HG03565 (cell line): Measurements from ENCODE around the gene RBM28.
A peak's percentile ranks its signal among the peaks of the same experiment; 100 is the strongest.

Source experiments
- ATAC-seq: cut with Tn5 transposase; IDR thresholded peaks from one replicate; pipeline ENCODE4 v1.9.1; 2021; ENCODE audit warnings: mild to moderate bottlenecking, moderate library complexity; ENCODE audit not compliant: unreplicated experiment

The RBM28 gene

GRCh38 chr7:128351296-128352152 lies 7.8 kb upstream of the RBM28 start:
- ATAC-seq, result no peak

- no peak for ATAC-seq
Measured at GRCh38 chr7:128350708-128351295, 7.1 kb upstream of the RBM28 start.

- no peak for ATAC-seq
Measured at GRCh38 chr7:128349466-128349825, 5.7 kb upstream of the RBM28 start.

DNA sequence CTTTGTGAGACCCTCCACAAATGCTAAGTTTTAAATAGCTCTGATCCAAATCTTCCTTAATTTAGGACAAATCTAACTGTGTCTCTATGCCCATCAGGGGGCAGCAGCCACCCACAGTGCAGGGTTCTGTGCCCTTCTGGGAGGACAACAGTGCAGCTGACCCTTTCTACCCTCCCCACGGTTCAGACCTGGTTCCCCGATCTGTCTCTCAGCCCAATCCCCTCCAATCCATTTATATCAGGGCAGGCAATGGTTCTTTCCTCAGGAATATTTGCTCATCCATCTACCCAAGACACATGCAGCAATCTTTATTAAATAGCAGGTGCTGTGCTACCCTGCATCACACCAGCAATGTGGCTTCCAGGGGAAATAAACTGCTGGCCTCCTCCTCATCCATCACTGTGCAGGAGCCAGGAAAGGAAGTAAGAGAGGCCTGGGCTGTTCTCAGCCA lies 4.0 kb upstream of the RBM28 start:
- no peak for ATAC-seq

- ATAC-seq, result no peak
Measured at GRCh38 chr7:128344431-128344774, 695 bp upstream of the RBM28 start.

DNA sequence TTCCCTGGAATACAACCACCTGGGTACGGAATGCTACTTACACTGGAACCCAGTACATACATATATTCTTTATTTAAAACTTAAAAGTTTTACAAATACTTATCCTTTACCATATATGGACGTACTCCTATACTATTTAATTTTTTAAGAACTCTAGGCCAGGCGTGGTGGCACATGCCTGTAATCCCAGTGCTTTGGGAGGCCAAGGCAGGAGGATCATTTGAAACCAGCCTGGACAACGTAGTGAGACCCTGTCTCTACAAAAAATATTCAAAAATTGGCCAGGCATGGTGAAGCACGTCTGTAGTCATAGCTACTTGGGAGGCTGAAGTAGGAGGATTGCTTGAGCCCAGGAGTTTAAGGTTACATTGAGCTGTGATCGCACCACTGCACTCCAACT lies 2.0 kb downstream of the RBM28 start:
- ATAC-seq, result no peak

DNA sequence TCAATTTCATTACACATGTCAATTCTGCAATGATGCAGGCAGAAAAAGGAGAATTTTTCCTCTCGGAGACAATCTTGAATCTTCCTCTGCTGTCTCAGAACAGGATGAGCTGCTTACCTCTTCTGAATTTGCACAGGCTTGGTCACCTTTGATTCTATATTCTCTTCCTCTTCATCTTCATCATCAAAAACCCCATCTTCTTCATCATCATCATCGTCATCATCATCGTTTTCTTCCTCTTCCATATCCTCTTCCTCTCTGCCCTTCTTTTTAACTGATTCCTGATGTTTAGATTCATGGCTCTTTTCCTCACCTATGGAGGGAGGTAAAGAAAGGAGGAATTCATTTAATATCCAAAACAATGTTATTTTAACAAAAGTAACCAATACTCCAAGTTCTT lies 8.0 kb downstream of the RBM28 start:
- ATAC-seq, result no peak

DNA sequence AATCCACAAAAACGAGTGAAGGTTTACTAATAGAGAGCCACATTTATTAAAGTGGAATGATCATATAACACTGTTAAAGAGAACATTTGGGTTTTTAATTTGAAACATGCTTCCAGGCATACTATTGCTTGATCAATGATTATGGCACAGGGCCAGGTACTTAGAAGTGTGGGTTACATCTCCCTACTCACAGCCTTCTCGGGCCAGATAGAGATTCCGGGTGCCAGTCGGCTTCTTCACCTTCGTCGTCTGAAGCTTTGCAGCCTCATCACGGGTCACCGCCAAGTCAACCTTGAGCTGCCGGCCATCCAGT lies 19.4 kb downstream of the RBM28 start:
- no peak for ATAC-seq

GRCh38 chr7:128323459-128324367 lies 20.0 kb downstream of the RBM28 start:
- no peak for ATAC-seq

- ATAC-seq, result no peak
Measured at GRCh38 chr7:128323040-128323439, 20.7 kb downstream of the RBM28 start.

DNA sequence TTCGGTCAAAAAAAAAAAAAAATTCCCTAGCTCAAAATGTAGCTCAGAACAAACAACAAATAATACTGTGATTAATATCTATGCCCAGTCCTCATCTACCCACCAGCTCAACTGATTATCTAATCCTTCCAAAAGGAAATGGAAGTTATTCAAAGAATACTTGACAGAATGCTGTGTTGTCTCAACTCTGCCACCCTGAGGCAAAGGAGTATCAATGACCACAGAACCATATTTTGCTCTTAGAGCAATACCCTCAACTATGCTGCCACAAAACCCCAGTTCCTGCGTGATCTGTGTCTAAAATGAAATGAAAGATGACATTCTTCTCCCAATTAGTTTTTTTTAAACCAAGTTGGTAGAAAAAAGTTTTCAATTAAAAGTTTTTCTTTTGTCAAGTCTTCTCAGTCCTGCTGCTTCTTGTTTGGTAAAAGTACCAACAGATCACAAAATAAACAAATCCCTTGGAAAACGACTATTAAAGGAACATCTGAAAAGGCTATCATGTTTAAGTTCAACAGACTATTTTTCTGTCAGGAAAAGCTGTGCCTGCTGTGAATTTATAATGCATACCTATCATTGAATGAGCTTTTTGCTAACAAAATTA lies 21.6 kb downstream of the RBM28 start:
- peak; percentile 40 for ATAC-seq

GRCh38 chr7:128321044-128321422 lies 22.7 kb downstream of the RBM28 start:
- ATAC-seq, result no peak

DNA sequence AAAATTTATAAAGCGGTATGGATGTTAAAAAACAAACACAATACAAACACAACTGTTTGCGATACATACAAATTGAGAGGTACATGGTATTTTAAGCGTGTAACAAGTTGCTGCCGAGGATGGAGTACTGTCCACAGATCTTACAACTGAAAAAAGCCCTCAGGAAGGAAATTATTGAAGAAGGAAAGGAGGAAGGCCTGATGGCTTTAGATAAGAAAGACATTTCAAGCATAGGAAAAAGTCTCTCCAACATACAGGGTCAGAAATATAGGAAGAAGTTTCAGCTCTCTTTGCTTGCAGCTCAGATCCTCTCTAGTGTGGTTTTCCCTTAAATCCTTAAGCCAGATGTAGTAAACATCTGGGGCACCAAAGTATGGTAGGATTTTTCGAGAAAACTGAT lies 25.0 kb downstream of the RBM28 start:
- no peak for ATAC-seq

DNA sequence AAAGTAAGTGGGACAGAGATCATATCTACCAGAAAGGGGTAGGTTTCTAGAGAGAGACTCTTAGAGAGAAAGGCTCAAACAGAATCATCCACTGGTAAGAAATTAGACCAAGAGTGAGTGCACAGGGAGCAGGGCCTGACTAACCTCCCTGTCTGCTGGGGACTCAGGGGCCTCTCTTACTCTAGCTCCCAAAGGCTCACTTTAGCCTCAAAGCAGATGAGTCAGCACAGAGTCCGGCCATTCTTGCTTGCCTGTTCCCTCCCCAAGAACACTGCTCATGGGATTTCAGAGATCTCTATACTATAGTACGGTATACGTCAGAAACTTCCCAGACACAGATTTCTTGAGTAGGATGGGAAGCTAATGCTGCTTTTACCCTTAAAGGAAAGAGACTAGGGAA lies 32.7 kb downstream of the RBM28 start:
- no peak for ATAC-seq

- ATAC-seq, result no peak
Measured at GRCh38 chr7:128310499-128310898, 33.2 kb downstream of the RBM28 start.

- ATAC-seq, result no peak
Measured at GRCh38 chr7:128309976-128310375, 33.7 kb downstream of the RBM28 start.

DNA sequence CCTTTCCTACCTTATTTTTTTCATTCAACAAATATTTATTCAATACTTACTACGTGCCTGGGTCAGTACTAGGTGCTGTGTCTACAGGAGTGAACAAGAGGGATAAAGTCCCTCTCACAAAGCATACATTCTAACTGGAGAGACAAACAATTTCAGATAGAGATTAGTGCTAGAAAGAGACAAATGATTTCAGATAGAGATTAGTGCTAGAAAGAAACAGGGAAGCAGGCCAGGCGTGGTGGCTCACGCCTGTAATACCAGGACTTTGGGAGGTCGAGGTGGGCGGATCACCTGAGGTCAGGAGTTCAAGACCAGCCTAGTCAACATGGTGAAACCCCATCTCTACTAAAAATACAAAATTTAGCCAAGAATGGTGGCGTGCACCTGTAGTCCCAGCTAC lies 34.6 kb downstream of the RBM28 start:
- ATAC-seq, result no peak

- no peak for ATAC-seq
Measured at GRCh38 chr7:128307061-128307460, 36.6 kb downstream of the RBM28 start.

GRCh38 chr7:128304212-128304611 lies 39.5 kb downstream of the RBM28 start:
- ATAC-seq, result no peak

DNA sequence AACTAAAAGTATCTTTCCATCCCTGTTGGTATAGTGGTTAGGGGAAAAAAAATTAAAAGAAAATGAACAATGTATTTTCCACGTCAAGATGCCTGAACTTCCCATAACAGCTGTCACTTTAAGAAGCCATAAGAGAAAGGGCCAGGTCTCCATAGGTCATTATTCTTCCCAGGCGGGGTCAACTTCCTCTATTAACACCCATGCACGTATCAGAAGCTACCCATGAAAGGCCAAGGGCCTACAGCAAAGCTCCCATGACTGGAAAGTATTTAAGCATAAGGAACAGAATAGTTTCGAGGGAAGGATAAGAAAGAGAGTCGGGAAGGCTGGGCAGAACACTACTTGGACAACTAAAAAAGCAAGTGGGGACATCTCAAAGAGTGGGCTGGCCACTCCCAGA lies 40.1 kb downstream of the RBM28 start:
- ATAC-seq, result no peak

GRCh38 chr7:128303133-128303532 lies 40.6 kb downstream of the RBM28 start:
- ATAC-seq, result no peak
